HCT116 (cell line): Measurements from ENCODE around the gene POLR2J. TPM values are rescaled to one million over a fixed set of nuclear protein-coding genes. Genes with fewer than 3 reads are reported as not detected.

ENCODE experiments used
- ATAC-seq: fragments of 200-7000 bp; cut with Tn5 transposase; 2 replicates; pipeline ENCODE4 v1.9.1; 2020; ENCODE audit warnings: mild to moderate bottlenecking, moderate library complexity
- BruUV-seq: library from RNA; stranded (reverse); fragments of 400-500 nt; replicated peaks from 2 replicates; lab custom pipeline; 2021; lab: Mats Ljungman, UMichigan
- CTCF ChIA-PET: fragments of 300-600 bp; sonication (Branson Sonifier 250); formaldehyde crosslinking; loops from one replicate; lab custom pipeline; 2021; ENCODE audit warnings: antibody characterized with exemption; lab: Charles Lee
- POLR2A ChIA-PET: fragments of 300-600, 350-600 bp; sonication (Branson Sonifier 250); formaldehyde crosslinking; loops from one replicate; lab custom pipeline; 2021; ENCODE audit warnings: antibody characterized with exemption; lab: Charles Lee
- RAD21 ChIA-PET, 2 experiments: fragments of 300-600 bp; sonication (Branson Sonifier 250); formaldehyde crosslinking; loops; one replicate each; lab custom pipeline; 2023; ENCODE audit warnings: low total read pairs in 2 of 2; ENCODE audit not compliant: uncharacterized antibody in 2 of 2, unreplicated experiment in 2 of 2, low non-redundant PET in 1 of 2; lab: Charles Lee
- DNase-seq: peaks from one replicate; pipeline ENCODE4 v3.0.0-alpha.2; 2010; ENCODE audit warnings: low read depth, low spot score
- H2AFZ ChIP-seq: fragments of 200-600 bp; shearing (Covaris generic), sonication (generic); 2 replicates; pipeline ENCODE4 v1.6.1; 2017; ENCODE audit warnings: low read depth, mixed run types, mixed read lengths, antibody characterized with exemption, low read length; ENCODE audit not compliant: poor library complexity, severe bottlenecking
- H3K27ac ChIP-seq: 2 replicates; pipeline ENCODE4 v1.5.1; 2012; ENCODE audit warnings: low read depth, low read length
- H3K27me3 ChIP-seq: fragments of 200-600 bp; sonication (generic); 2 replicates; pipeline ENCODE4 v1.6.1; 2016; ENCODE audit warnings: mixed run types, low read length, mixed read lengths; ENCODE audit not compliant: insufficient read depth
- H3K36me3 ChIP-seq, 2 experiments: fragments of 200-500 bp in 1 of 2; fragments of 200-600 bp in 1 of 2; sonication (Bioruptor generic) in 1 of 2; sonication (generic) in 1 of 2; 2 replicates each; pipeline versions ENCODE4 v1.5.1 to v1.6.1; 2014 to 2016; ENCODE audit warnings: low read length in 2 of 2, inconsistent platforms in 1 of 2, mixed read lengths in 1 of 2, mixed run types in 1 of 2; ENCODE audit not compliant: insufficient read depth in 2 of 2, control insufficient read depth in 1 of 2
- H3K4me1 ChIP-seq, 2 experiments: fragments of 200-600 bp in 1 of 2; sonication (generic) in 1 of 2; 2 replicates each; pipeline versions ENCODE4 v1.5.1 to v1.6.1; 2012 to 2017; ENCODE audit warnings: low read length in 2 of 2, inconsistent platforms in 1 of 2, mild to moderate bottlenecking in 1 of 2, mixed read lengths in 1 of 2, mixed run types in 1 of 2, moderate library complexity in 1 of 2; ENCODE audit not compliant: insufficient read depth in 2 of 2, control insufficient read depth in 1 of 2
- H3K4me2 ChIP-seq: fragments of 200-600 bp; sonication (generic); 2 replicates; pipeline ENCODE4 v1.6.1; 2017; ENCODE audit warnings: mixed run types, low read length, mixed read lengths
- H3K4me3 ChIP-seq, 2 experiments: fragments of 200-600 bp in 1 of 2; sonication (generic) in 1 of 2; replicated peaks in 1 of 2; 2 replicates each; pipeline ENCODE4 v1.5.1; 2011 to 2016; ENCODE audit warnings: low read length in 2 of 2, control low read depth in 1 of 2, low read depth in 1 of 2, mild to moderate bottlenecking in 1 of 2, mixed read lengths in 1 of 2, mixed run types in 1 of 2
- H3K79me2 ChIP-seq: fragments of 200-600 bp; sonication (generic); 2 replicates; pipeline ENCODE4 v1.6.1; 2017; ENCODE audit warnings: mild to moderate bottlenecking, mixed run types, low read length, moderate library complexity, mixed read lengths; ENCODE audit not compliant: insufficient read depth
- H3K9ac ChIP-seq: fragments of 200-600 bp; sonication (generic); 2 replicates; pipeline ENCODE4 v1.6.1; 2016; ENCODE audit warnings: low read length, mixed read lengths
- H3K9me2 ChIP-seq: fragments of 200-600 bp; sonication (generic), shearing (Covaris generic); 2 replicates; pipeline ENCODE4 v1.6.1; 2017; ENCODE audit warnings: mixed run types, mild to moderate bottlenecking, moderate library complexity; ENCODE audit not compliant: insufficient read depth
- H3K9me3 ChIP-seq, 2 experiments: fragments of 200-500 bp in 1 of 2; fragments of 200-600 bp in 1 of 2; sonication (Bioruptor generic) in 1 of 2; sonication (generic) in 1 of 2; 2 replicates each; pipeline ENCODE4 v1.6.1; 2014 to 2017; ENCODE audit warnings: low read length in 2 of 2, mixed read lengths in 2 of 2, inconsistent platforms in 1 of 2, low read depth in 1 of 2, mild to moderate bottlenecking in 1 of 2, mixed run types in 1 of 2, moderate library complexity in 1 of 2; ENCODE audit not compliant: control insufficient read depth in 1 of 2, insufficient read depth in 1 of 2
- H4K20me1 ChIP-seq: fragments of 200-600 bp; sonication (generic), shearing (Covaris generic); 2 replicates; pipeline ENCODE4 v1.6.1; 2017; ENCODE audit warnings: mixed run types, mild to moderate bottlenecking, moderate library complexity; ENCODE audit not compliant: insufficient read depth
- EZH2phosphoT487 ChIP-seq: fragments of 200-600 bp; IDR thresholded peaks from 2 replicates; pipeline ENCODE4 v1.6.1; 2018; ENCODE audit warnings: antibody characterized with exemption, borderline replicate concordance
- FOSL1 ChIP-seq: IDR thresholded peaks from 2 replicates; pipeline ENCODE4 v1.6.1; 2012; ENCODE audit warnings: low read depth
- POLR2AphosphoS5 ChIP-seq: IDR thresholded peaks from 2 replicates; pipeline ENCODE4 v1.6.1; 2011; ENCODE audit warnings: mild to moderate bottlenecking, low read depth, low read length, moderate library complexity
- intact Hi-C: fragments of 100-400 bp; cut with micrococcal nuclease; formaldehyde crosslinking; loops from 2 replicates; pipeline ENCODE4 v1.10.0; 2022
- total RNA-seq: library from RNA; stranded (reverse); gene quantifications from one replicate; pipeline ENCODE4 v1.2.1, GENCODE V29; 2021; ENCODE audit not compliant: unreplicated experiment

POLR2J gene
- total RNA-seq, 1 experiment from 2014 or later = 54.9 TPM

- H3K4me1 ChIP-seq = no peaks in the 10 kb centered on the region
- no peaks in the 10 kb centered on the region for H3K9me3 ChIP-seq
- no peak overlapping the region for H3K4me3 ChIP-seq
- peak; percentile 13; the same call in 1 of the 2 replicates for ATAC-seq
- H2AFZ ChIP-seq = no peak overlapping the region
- H4K20me1 ChIP-seq = no peaks in the 10 kb centered on the region
- no peak for DNase-seq
- H3K79me2 ChIP-seq = no peaks in the 10 kb centered on the region
- RAD21 ChIA-PET = interaction anchor here in 1 of 2 experiments (0.6 kb wide), 1 partner anchor 198 kb away, joined by 3 read pairs; no protein-coding TSS in a partner anchor
- H3K9me2 ChIP-seq = no peaks in the 10 kb centered on the region
- no peaks in the 10 kb centered on the region; a peak in 2 of 4 replicates for H3K36me3 ChIP-seq
- no TSS peak for BruUV-seq
- H3K4me2 ChIP-seq = no peak overlapping the region
- CTCF ChIA-PET = no interaction called here
- intact Hi-C loops = no loop called here
- POLR2A ChIA-PET = no interaction called here
- H3K27me3 ChIP-seq = no peaks in the 10 kb centered on the region
- H3K27ac ChIP-seq = no peak overlapping the region
- H3K9ac ChIP-seq = no peak overlapping the region
- TF ChIP-seq FOSL1 (no peak), POLR2AphosphoS5 (peak; percentile 11; the same call in 1 of the 2 replicates)
- TF ChIP-seq, all 23 proteins: peak for 1
Observed at GRCh38 chr7:102472126-102473041, 6.3 kb downstream of the POLR2J start.

GRCh38 chr7:102471791-102472125, 7.0 kb downstream of the POLR2J start:
- Histone ChIP-seq H3K9ac (no peak overlapping the region), H2AFZ (no peak overlapping the region), H3K36me3 (no peaks in the 10 kb centered on the region; a peak in 2 of 4 replicates), H3K27ac (no peak overlapping the region), H3K79me2 (no peaks in the 10 kb centered on the region), H3K9me2 (no peaks in the 10 kb centered on the region), H3K9me3 (no peaks in the 10 kb centered on the region), H3K27me3 (no peaks in the 10 kb centered on the region), H3K4me3 (no peak overlapping the region), H3K4me1 (no peaks in the 10 kb centered on the region), H3K4me2 (no peak overlapping the region), H4K20me1 (no peaks in the 10 kb centered on the region)
- intact Hi-C loops = no loop called here
- no peak for TF ChIP-seq EZH2phosphoT487
- DNase-seq (no peak), ATAC-seq (0 out of 2 replicates have a peak, but pooled peaks have one; percentile 10)
- no TSS peak for BruUV-seq
- RAD21 ChIA-PET = no interaction called here
- POLR2A ChIA-PET = no interaction called here
- CTCF ChIA-PET = no interaction called here
